ENCODE results near the gene SEMA3F.

The SEMA3F gene

GRCh38 chr3:50124052-50124799, 30.9 kb upstream of the SEMA3F start:
- H3K4me3 ChIP-seq (ENCODE audit: control insufficient read depth, low read depth, low read length): no peak overlapping the region
- DNase-seq (ENCODE audit: low read depth): no peak
- no peak for TF ChIP-seq CTCF (conservative IDR thresholded peaks at IDR 0.05; ENCODE audit: control insufficient read depth, insufficient read depth, low read depth, low read length)

GRCh38 chr3:50124800-50125178, 30.3 kb upstream of the SEMA3F start:
- DNase-seq (ENCODE audit: low read depth): no peak
- no peak for TF ChIP-seq CTCF (conservative IDR thresholded peaks at IDR 0.05; ENCODE audit: control insufficient read depth, insufficient read depth, low read depth, low read length)
- H3K4me3 ChIP-seq (ENCODE audit: control insufficient read depth, low read depth, low read length): no peak overlapping the region

- no peak overlapping the region for H3K4me3 ChIP-seq (ENCODE audit: control insufficient read depth, low read depth, low read length)
- no peak for DNase-seq (ENCODE audit: low read depth)
- no peak for TF ChIP-seq CTCF (conservative IDR thresholded peaks at IDR 0.05; ENCODE audit: control insufficient read depth, insufficient read depth, low read depth, low read length)
These were observed 29.4 kb upstream of the SEMA3F start for GRCh38 chr3:50125541-50126286.

GRCh38 chr3:50126287-50127211, 28.6 kb upstream of the SEMA3F start:
- H3K4me3 ChIP-seq (ENCODE audit: control insufficient read depth, low read depth, low read length): no peak overlapping the region
- no peak for DNase-seq (ENCODE audit: low read depth)
- TF ChIP-seq CTCF (conservative IDR thresholded peaks at IDR 0.05; ENCODE audit: control insufficient read depth, insufficient read depth, low read depth, low read length): no peak

GRCh38 chr3:50127251-50127691, 27.9 kb upstream of the SEMA3F start:
- no peak for TF ChIP-seq CTCF (conservative IDR thresholded peaks at IDR 0.05; ENCODE audit: control insufficient read depth, insufficient read depth, low read depth, low read length)
- H3K4me3 ChIP-seq (ENCODE audit: control insufficient read depth, low read depth, low read length): no peak overlapping the region
- DNase-seq (ENCODE audit: low read depth): no peak

GRCh38 chr3:50128001-50128400, 27.1 kb upstream of the SEMA3F start:
- no peak for DNase-seq (ENCODE audit: low read depth)
- no peak overlapping the region for H3K4me3 ChIP-seq (ENCODE audit: control insufficient read depth, low read depth, low read length)
- no peak for TF ChIP-seq CTCF (conservative IDR thresholded peaks at IDR 0.05; ENCODE audit: control insufficient read depth, insufficient read depth, low read depth, low read length)
